SK-N-MC (cell line): ENCODE measurements around the gene HPRT1.

Experiments used
- EZH2 ChIP-seq: fragments of 200-600 bp; sonication (generic); IDR thresholded peaks from one replicate; pipeline ENCODE4 v1.6.1; 2017; ENCODE audit warnings: antibody characterized with exemption
- FOXP2 ChIP-seq: optimal IDR thresholded peaks from 2 replicates; pipeline ENCODE3; 2011; ENCODE audit warnings: mild to moderate bottlenecking, moderate library complexity; ENCODE audit not compliant: insufficient read depth; ENCODE audit errors: extremely low read length, control extremely low read depth
- POLR2AphosphoS5 ChIP-seq: IDR thresholded peaks from 2 replicates; pipeline ENCODE4 v1.6.1; 2012; ENCODE audit warnings: mild to moderate bottlenecking, low read depth, low read length, borderline replicate concordance

GRCh38 chrX:134480061-134480460 is 20.1 kb downstream of the HPRT1 start:
- no peak for TF ChIP-seq POLR2AphosphoS5
- TF ChIP-seq EZH2: no peak
- TF ChIP-seq FOXP2: no peak
